NB4 (cell line): ENCODE results near the gene TSEN34.
"Not testable (repeated sequence)": the region's sequence is repeated elsewhere in the genome, so short reads cannot be mapped to it uniquely, and the experiment has no call there.

ENCODE experiments used
- DNase-seq: peaks from one replicate; pipeline ENCODE4 v3.0.0; 2010; ENCODE audit warnings: low read depth
- H3K4me3 ChIP-seq: one replicate; pipeline ENCODE4 v1.5.1; 2011; ENCODE audit warnings: mild to moderate bottlenecking, low read depth, low read length, moderate library complexity
- MYC ChIP-seq: IDR thresholded peaks from 2 replicates; pipeline ENCODE4 v1.6.1; 2011; ENCODE audit warnings: low read depth, low read length
- POLR2A ChIP-seq: IDR thresholded peaks from 2 replicates; pipeline ENCODE4 v1.6.1; 2011; ENCODE audit warnings: mild to moderate bottlenecking; ENCODE audit not compliant: insufficient read length; ENCODE audit errors: extremely low read depth
- TF ChIP-seq, protein P1 (sequence below): IDR thresholded peaks from 2 replicates; pipeline ENCODE4 v1.6.1; 2011; ENCODE audit warnings: low read depth, low read length
- TF ChIP-seq, protein P2 (sequence below): IDR thresholded peaks from one replicate; pipeline ENCODE4 v1.5.1; 2012; ENCODE audit warnings: low read depth, low read length

TSEN34 gene

DNA sequence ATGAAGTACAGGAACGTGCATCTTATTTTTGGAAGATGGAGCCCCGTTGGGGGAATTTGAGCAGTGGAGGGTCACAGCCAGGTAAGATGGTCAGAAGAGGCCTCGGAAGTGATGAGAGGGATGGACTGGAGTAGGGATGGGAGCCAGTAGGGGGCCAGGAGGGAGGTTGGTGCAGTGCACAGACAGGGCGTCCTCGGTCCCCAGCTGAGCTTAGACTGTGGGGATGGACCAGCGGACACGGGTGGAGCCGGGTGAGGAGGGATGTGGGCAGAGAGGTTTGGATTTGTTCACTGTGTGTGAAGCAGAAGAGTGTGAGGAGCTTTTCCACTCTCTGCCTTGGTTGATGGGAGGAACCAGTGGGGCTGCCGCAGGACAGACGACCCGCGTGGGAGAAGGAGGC lies 20.1 kb downstream of the TSEN34 start:
- TF ChIP-seq, protein P1, sequence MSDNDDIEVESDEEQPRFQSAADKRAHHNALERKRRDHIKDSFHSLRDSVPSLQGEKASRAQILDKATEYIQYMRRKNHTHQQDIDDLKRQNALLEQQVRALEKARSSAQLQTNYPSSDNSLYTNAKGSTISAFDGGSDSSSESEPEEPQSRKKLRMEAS, result no peak
- TF ChIP-seq, protein P2, sequence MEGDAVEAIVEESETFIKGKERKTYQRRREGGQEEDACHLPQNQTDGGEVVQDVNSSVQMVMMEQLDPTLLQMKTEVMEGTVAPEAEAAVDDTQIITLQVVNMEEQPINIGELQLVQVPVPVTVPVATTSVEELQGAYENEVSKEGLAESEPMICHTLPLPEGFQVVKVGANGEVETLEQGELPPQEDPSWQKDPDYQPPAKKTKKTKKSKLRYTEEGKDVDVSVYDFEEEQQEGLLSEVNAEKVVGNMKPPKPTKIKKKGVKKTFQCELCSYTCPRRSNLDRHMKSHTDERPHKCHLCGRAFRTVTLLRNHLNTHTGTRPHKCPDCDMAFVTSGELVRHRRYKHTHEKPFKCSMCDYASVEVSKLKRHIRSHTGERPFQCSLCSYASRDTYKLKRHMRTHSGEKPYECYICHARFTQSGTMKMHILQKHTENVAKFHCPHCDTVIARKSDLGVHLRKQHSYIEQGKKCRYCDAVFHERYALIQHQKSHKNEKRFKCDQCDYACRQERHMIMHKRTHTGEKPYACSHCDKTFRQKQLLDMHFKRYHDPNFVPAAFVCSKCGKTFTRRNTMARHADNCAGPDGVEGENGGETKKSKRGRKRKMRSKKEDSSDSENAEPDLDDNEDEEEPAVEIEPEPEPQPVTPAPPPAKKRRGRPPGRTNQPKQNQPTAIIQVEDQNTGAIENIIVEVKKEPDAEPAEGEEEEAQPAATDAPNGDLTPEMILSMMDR, result no peak
- TF ChIP-seq MYC (no peak), POLR2A (no peak)
- H3K4me3 ChIP-seq, result no peak overlapping the region

DNA sequence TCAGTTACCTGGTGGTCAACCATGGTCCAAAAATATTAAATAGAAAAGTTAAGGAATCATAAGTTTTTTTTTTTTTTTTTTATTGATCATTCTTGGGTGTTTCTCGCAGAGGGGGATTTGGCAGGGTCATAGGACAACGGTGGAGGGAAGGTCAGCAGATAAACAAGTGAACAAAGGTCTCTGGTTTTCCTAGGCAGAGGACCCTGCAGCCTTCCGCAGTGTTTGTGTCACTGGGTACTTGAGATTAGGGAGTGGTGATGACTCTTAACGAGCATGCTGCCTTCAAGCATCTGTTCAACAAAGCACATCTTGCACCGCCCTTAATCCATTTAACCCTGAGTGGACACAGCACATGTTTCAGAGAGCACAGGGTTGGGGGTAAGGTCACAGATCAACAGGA lies 23.1 kb downstream of the TSEN34 start:
- not testable (repeated sequence) for DNase-seq, H3K4me3 ChIP-seq

More for the DNA sequence above, 20.1 kb downstream of the TSEN34 start:
- DNase-seq, result no peak

DNA sequence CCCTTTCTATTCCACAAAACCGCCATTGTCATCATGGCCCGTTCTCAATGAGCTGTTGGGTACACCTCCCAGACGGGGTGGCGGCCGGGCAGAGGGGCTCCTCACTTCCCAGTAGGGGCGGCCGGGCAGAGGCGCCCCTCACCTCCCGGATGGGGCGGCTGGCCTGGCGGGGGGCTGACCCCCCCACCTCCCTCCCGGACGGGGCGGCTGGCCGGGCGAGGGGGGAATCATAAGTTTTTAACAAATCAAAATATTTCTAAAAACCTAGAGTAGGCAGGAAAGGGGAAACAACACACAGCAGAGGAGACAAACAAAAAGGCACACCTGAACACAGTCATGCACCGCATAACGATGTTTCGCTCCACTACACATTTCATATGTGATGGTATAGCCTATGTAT lies 23.6 kb downstream of the TSEN34 start:
- not testable (repeated sequence) for DNase-seq, H3K4me3 ChIP-seq

DNA sequence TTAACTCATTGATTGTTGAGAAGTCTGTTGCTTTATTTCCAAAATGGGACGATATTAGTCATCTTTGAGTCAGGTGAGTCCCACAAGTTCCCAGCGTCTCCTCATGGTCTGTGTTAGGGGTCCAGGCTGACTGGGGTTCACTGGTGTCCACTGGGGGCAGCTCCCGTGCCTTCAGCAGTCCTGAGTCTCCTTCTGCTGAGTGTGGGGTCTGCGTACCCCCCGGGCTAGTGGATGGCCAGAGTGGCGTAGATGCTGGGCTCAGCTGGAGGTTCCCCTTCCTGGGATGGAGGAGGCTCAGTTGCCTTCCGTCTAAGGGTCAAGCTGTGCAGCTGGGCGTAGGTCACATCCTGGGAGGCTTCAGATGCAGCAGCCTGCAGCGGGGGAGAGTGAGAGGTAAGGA lies 25.8 kb downstream of the TSEN34 start:
- DNase-seq, result no peak
- TF ChIP-seq MYC (no peak), POLR2A (no peak)
- TF ChIP-seq, protein P1, result no peak
- TF ChIP-seq, protein P2, result no peak
- H3K4me3 ChIP-seq, result no peak overlapping the region

DNA sequence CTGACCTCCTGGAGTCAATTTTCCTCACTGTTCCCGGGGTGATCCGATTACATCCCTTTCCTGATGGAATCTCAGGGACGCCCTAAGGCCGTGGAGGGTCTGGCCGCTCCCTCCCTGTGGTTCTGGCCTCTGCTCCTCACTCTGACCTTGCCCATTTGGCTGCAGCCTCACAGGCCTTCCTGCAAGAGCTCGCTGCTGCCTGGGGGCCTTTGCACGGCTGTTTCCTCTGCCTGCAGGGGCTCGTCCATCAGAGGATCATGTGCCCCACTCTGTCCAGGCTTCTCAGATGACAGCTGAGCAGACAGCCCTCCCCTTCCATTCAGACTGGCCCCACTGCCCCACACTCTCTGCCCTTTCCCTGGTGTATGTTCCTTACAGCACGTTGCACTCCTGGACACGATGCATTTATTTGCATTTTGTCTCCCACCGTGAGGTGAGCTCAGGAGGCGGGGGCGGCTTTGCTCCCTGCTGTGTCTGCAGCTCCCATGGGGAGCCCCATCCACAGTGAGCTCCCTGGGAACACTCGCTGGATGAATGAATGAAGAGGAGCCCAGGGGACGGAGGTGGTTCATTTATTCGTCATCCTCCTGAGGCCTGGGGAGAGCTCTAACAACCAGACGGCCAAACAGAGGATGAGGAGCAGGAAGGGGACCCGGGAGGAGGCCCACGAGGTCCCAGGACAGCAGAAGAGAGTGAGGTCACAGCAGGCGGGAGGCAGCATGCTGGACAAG lies 26.6 kb downstream of the TSEN34 start:
- not testable (repeated sequence) for DNase-seq, H3K4me3 ChIP-seq

DNA sequence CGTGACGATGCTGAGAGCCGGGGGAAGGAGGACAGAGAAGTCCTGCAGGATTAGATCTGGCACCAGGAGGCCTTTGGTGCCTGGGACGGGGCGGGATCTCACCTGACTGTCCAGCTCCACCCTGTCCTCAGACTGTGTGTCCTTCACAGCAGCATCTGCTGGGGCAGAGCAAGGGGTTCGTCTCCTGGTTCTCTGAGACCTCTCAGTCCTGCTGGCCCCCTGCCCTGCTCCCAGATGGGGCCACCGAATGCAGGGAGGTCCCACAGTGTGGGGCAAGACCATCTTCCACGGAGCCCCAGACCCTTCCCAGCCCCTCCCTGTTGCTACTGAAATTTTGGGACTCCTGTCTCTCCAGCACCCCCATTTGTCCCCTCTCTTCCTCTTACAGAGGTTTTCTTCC lies 27.2 kb downstream of the TSEN34 start:
- no peak for DNase-seq
- no peak overlapping the region for H3K4me3 ChIP-seq
- TF ChIP-seq, protein P2, result no peak
- TF ChIP-seq, protein P1, result no peak
- TF ChIP-seq MYC (no peak), POLR2A (no peak)

DNA sequence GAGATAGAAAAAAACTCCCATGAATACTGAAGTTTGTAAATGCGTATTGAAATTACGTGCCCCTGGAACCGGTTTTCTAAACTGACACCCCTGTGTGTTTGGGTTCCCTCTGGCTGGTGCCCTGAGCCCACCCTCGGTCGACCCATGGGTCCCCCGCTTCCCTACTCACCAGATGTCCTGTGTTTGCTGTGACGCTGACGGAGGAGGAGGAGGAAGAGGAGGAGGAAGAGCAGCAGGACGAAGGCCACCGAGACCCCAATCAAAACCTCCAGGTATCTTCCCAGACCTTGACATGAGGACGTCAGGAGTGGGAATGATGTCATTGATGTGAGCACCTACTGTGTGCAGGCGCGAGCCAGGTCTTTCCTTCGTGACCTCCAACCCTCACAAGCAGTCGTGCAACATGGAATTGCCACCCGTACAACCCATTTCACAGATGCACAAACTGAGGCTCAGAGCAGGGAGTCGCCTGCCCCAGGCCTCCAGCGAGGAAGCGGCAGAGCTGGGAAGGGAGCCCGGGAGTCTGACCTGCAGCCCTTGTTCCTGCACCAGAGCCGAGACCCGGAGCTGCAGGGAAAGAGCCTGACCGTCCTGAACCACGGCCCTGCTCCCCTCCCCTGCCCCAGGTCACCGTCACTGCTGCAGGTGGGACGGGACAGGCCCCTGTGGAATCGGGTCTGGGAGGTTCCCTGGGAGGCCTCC lies 28.0 kb downstream of the TSEN34 start:
- TF ChIP-seq POLR2A (no peak), MYC (no peak)
- TF ChIP-seq, protein P2, result no peak
- TF ChIP-seq, protein P1, result no peak
- DNase-seq, result no peak

DNA sequence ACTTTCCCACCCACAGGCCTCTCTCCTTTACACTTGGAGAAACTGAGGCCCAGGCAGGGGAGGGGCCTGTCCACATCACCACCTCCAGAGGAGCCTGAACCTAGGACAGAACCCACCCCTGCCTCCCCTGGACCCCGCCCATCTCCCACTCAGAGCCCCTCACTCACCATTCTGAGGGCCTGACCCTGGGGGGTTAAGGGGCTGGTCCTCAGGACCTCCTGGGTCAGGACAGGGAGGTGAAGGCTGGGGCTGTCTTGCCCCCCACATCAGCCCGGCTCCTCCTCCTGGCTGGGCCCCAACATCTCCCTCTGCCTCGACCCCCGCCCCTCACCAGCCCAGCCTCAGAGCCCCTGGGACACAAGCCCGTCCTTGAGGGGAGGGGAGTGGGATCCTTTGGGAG lies 28.6 kb downstream of the TSEN34 start:
- not testable (repeated sequence) for H3K4me3 ChIP-seq, DNase-seq

More for the DNA sequence above, 28.0 kb downstream of the TSEN34 start:
- no peak overlapping the region for H3K4me3 ChIP-seq

DNA sequence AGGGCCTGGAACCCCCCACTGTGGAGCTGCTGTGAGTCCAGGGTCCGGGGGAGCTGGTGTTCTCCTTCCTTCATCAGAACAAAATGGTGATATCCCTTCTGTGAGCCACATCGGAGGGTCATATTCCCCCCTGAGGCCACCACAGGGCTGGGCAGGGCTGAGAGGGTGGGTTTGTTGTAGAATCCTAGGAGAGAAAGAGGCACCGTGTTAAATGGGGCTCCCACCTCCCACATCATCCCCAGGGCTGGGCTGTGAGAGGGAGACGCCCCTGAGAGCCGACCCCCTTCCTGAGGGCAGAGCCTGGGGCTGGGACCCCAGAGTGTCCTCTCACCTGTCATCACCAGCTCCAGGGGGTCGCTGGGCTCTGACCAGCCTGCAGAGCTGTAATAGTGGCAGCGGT lies 30.8 kb downstream of the TSEN34 start:
- H3K4me3 ChIP-seq, DNase-seq: not testable (repeated sequence)

DNA sequence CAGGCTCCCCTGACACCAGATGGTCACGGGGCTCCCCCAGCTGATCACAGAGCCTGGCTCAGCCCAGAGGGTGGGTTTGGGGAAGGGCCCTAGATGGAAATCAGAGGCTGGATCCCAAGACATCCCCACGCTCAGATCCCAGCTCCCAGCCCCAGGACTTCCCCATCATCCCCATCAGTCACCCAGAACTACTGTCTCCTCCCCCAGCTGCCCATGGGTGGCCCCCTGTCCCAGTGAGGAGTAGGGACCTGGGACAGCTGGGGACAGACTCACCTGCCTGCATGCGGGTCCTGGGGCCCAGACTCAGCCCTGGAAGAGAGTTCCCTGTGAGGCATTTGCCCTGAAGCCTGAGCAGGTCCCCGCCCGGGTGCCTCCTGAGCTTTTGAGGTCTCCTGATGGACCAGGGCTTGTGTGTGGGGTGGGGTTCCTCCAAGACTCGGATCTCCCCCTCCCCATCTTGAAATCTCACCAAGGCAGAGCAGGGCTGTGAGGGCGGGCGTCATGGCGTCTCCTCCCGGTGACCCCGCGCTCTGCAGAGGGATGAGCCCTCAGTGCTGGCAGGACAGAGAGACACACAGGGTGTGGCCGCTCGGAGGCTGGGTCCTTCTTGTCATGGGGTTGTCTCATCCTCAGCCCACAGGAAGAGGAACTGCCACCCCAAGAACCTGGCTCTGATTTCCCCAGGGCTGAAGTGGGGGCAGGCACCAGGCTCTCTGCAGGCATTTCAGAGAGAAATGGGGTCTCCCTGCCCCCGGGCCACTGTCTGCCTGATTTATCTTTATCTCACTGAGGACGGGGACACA lies 31.6 kb downstream of the TSEN34 start, which contains the start of gene LILRB3:
Gene LILRB3, minus strand, starts transcription at position 534 of the 803 bp plus-strand sequence. Its CDS starts 31 bp downstream, at position 503.
- DNase-seq, H3K4me3 ChIP-seq: not testable (repeated sequence)
